Activated T-helper 2 cell treated with anti-CD3 and anti-CD28 coated beads, Interferon-gamma antibody, Interleukin-2, Interleukin-4, amounts not matched to agents 10 μg/mL and 5 μg/mL and 100 μg/mL, durations not matched to agents 14 hours and 24 hours and 36 hours (primary cell): Measurements from ENCODE around the gene HNRNPD. TPM values are rescaled to one million over a fixed set of nuclear protein-coding genes. Genes with fewer than 3 reads are reported as not detected.
"Not testable (repeated sequence)": the region's sequence is repeated elsewhere in the genome, so short reads cannot be mapped to it uniquely, and the experiment has no call there.

Source experiments
- DNase-seq: peaks from one replicate; pipeline ENCODE4 v3.0.0; 2021; ENCODE audit warnings: low spot score
- H3K27ac Mint-ChIP-seq: one replicate; pipeline ENCODE4 v1.8.0; 2021; ENCODE audit warnings: mixed read lengths
- H3K27me3 Mint-ChIP-seq: one replicate; pipeline ENCODE4 v1.8.0; 2021; ENCODE audit warnings: low read depth, mixed read lengths
- H3K36me3 Mint-ChIP-seq: one replicate; pipeline ENCODE4 v1.8.0; 2021; ENCODE audit warnings: low read depth, mixed read lengths
- H3K4me1 Mint-ChIP-seq: one replicate; pipeline ENCODE4 v1.8.0; 2021; ENCODE audit warnings: low read depth, mixed read lengths
- H3K4me3 Mint-ChIP-seq: one replicate; pipeline ENCODE4 v1.8.0; 2021; ENCODE audit warnings: low read depth, mild to moderate bottlenecking, moderate library complexity, mixed read lengths
- H3K9me3 Mint-ChIP-seq: one replicate; pipeline ENCODE4 v1.8.0; 2021; ENCODE audit warnings: mixed read lengths
- intact Hi-C: fragments of 100-400 bp; cut with micrococcal nuclease; formaldehyde crosslinking; loops from one replicate; pipeline ENCODE4 v1.15.1; 2023
- total RNA-seq: library from RNA; stranded (reverse); gene quantifications from 2 replicates; pipeline ENCODE4 v1.2.3, GENCODE V29; 2022

HNRNPD gene
- total RNA-seq, 1 donor from 2014 or later = 489 TPM

DNA sequence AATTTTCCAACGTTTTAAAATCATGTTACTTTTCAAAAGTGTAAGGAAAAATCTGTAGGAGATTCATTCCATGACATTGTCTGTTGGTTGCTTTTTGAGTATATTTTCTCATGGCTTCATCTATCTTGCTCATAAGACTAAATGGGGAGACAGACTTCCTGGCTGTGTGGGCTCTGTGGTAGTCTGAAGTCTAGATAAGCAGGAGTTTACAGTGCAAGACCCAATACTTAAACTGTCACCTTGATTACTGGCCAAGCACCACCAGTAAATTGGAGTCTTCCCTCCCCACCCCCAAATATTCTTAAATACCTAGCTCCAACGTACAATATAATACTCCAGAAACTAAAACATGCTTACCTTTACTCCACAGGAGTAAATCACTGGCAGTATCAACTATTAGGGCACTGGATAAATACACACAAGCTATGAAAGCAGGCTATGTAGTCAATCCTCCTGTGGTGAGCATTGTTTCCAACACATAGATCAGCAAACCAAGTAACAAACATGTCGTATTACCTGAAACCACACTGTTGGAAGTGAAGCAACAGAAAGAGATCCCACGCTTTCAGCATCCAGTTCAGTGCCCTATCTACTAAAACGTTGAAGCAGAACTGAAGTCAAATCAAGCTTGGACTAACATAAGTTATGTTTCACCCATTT, 6.2 kb downstream of the HNRNPD start:
- Mint-ChIP-seq H3K4me3 (peak overlapping the region; percentile 11), H3K9me3 (no peaks in the 10 kb centered on the region), H3K27me3 (no peaks in the 10 kb centered on the region), H3K4me1 (peaks cover 57% of the 10 kb centered on the region), H3K36me3 (peaks cover 89% of the 10 kb centered on the region), H3K27ac (peak overlapping the region; percentile 37)
- intact Hi-C loops = loop anchor here (5.0 kb wide), 1 partner anchor 745 kb away; the partner anchor contains the start of gene PLAC8
- DNase-seq = no peak

DNA sequence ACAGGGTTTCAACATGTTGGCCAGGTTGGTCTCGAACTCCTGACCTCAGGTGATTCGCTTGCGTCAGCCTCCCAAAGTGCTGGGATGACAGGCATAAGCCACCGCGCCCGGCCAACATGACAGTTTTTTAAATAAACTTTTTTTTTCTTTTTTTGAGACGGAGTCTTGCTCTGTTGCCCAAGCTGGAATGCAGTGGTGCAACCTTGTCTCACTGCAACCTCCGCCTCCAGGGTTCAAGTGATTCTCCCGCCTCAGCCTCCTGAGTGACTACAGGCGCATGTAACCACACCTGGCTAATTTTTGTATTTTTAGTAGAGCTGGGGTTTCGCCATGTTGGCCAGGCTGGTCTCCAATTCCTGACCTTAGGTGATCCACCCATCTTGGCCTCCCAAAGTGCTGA, 7.4 kb downstream of the HNRNPD start:
- H3K4me3 Mint-ChIP-seq = peak overlapping the region; percentile 13
- peaks cover 66% of the 10 kb centered on the region for H3K4me1 Mint-ChIP-seq
- H3K9me3 Mint-ChIP-seq, DNase-seq, H3K27me3 Mint-ChIP-seq, H3K27ac Mint-ChIP-seq: not testable (repeated sequence)
- intact Hi-C loops = loop anchor here (5.0 kb wide), 1 partner anchor 746 kb away; the partner anchor contains the start of gene PLAC8
- peaks cover 84% of the 10 kb centered on the region for H3K36me3 Mint-ChIP-seq

DNA sequence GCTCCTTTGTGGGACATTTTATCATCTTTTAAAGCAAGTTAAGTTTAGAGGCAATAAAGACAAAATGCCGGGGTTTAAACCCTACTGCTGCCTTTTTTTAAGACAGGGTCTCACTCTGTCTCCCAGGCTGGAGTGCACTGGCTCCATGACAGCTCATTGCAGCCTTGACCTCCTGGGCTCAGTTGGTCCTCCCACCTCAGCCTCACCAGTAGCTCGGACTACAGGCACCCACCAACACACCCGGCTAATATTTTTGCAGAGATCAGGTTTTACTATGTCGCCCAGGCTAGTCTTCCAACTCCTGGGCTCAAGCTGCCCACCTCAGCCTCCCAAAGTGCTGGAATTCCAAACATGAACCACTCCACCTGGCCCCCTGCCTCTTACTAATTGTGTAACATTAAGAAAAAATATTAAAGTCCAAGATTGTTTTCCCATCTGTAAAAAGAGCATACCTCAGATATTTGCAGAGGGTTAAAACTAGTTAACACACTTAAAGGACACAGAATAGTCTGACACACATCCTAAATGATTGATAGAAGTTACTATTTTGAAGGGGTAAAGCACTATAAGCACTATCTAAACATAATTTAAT, 9.8 kb downstream of the HNRNPD start:
- intact Hi-C loops = no loop called here
- no peaks in the 10 kb centered on the region for H3K9me3 Mint-ChIP-seq
- H3K27me3 Mint-ChIP-seq = no peaks in the 10 kb centered on the region
- peaks cover 70% of the 10 kb centered on the region for H3K36me3 Mint-ChIP-seq
- peaks cover 71% of the 10 kb centered on the region for H3K4me1 Mint-ChIP-seq
- H3K4me3 Mint-ChIP-seq = no peak overlapping the region
- no peak for DNase-seq
- H3K27ac Mint-ChIP-seq = no peak overlapping the region

DNA sequence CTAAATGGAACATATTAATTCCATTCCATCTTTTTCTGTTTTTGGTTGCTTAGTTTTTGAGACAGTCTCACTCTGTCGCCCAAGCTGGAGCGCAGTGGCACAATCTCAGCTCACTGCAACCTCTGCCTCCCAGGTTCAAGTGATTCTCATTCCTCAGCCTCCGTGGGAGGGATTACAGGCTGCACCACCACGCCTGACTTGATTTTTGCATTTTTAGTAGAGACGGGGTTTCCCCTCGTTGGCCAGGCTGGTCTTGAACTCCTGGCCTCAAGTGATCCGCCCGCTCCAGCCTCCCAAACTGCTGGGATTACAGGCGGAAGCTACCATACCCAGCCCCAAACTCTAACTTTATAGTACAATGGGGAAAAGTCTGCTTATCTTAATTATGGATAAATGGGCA, 11.2 kb downstream of the HNRNPD start:
- Mint-ChIP-seq H3K4me1 (peaks cover 69% of the 10 kb centered on the region), H3K9me3 (no peaks in the 10 kb centered on the region), H3K27ac (no peak overlapping the region), H3K27me3 (no peaks in the 10 kb centered on the region), H3K4me3 (no peak overlapping the region), H3K36me3 (peaks cover 69% of the 10 kb centered on the region)
- intact Hi-C loops = no loop called here
- no peak for DNase-seq

DNA sequence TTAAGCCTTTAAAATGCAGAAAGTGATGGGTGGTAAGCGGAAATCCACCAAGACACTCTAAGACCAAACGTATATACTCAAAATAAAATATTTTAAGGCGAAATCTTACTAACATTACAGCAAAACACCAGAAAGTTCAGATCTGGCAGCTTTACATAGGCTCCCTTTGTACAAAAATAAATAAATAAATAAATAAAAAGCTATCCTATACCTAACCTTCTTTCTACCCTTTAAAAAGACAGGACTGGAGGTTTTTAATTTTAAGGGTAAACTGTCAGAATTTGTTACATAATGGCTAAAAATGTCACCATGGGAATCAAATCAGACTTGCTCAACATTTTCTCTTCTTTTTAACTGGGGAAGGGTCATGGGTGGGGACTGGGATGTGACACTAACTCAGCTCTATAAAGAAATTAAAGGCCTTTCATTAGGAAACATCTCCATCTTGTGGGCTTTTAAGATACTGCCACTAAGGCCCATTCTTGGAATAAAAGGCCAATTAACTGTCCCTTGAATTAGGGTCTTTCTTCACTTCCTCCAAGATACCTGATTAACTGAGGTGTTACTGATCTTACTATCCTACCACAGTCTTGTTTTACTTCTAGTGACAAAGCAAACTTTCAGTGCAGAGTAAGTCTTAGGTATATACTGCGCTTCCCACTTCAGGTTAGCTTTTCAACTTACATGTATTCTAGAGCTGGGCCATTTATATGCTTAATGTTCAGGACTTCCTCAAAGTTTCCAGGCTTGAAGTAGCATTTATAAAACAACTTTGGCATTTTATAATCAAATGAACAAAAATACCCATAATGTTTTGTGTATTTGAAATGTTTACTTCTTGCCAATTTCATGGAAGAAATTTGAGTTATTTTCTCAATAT, 13.3 kb downstream of the HNRNPD start:
- intact Hi-C loops = loop anchor here (1.0 kb wide), 1 partner anchor 14 kb away; no protein-coding TSS in a partner anchor
- H3K36me3 Mint-ChIP-seq = peaks cover 69% of the 10 kb centered on the region
- DNase-seq = no peak
- peaks cover 75% of the 10 kb centered on the region for H3K4me1 Mint-ChIP-seq
- no peak overlapping the region for H3K4me3 Mint-ChIP-seq
- peak overlapping the region; percentile 28 for H3K27ac Mint-ChIP-seq
- no peaks in the 10 kb centered on the region for H3K27me3 Mint-ChIP-seq
- H3K9me3 Mint-ChIP-seq = no peaks in the 10 kb centered on the region

DNA sequence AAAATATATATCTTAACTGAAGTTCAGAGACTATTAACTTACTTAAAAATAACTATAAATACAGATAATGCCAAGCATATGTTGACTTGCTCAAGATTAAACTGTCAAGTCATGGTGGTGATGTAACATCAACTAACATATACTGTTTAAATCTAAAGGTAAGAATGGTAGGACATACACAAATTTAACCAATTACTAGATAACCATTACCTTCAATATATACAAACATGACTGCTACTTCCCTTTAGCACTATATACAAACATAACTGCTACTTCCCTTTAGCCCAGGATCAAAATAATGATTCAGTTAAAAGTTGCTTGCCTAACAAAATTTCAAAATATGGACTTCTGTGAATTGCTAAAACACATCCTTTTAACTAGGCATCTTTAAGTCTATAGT, 14.9 kb downstream of the HNRNPD start:
- H3K27ac Mint-ChIP-seq = no peak overlapping the region
- H3K36me3 Mint-ChIP-seq = peaks cover 74% of the 10 kb centered on the region
- peaks cover 70% of the 10 kb centered on the region for H3K4me1 Mint-ChIP-seq
- H3K9me3 Mint-ChIP-seq = no peaks in the 10 kb centered on the region
- H3K27me3 Mint-ChIP-seq = no peaks in the 10 kb centered on the region
- intact Hi-C loops = no loop called here
- H3K4me3 Mint-ChIP-seq = no peak overlapping the region
- no peak for DNase-seq

DNA sequence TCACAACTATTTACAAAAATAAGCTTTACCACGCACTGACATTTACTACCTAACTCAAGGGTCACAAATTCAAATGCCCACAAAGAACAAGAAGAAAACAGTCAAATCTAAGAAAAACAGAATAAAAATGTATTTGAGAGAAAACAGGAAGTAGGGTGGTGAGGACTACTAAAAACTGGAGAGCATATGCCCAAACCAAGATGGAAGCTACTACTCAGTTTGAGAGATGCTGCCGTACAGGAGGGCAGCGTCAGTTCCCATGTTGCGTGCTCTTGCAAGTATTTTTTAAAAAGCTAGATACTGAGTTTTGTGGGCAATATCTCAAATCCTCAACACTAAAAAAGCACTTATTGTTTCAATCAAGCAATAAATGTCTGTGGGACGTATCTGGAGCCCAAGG, 16.2 kb downstream of the HNRNPD start:
- H3K9me3 Mint-ChIP-seq = no peaks in the 10 kb centered on the region
- intact Hi-C loops = no loop called here
- H3K36me3 Mint-ChIP-seq = peaks cover 78% of the 10 kb centered on the region
- no peak overlapping the region for H3K4me3 Mint-ChIP-seq
- H3K27me3 Mint-ChIP-seq = no peaks in the 10 kb centered on the region
- peak overlapping the region; percentile 65 for H3K27ac Mint-ChIP-seq
- no peak for DNase-seq
- H3K4me1 Mint-ChIP-seq = peaks cover 74% of the 10 kb centered on the region

DNA sequence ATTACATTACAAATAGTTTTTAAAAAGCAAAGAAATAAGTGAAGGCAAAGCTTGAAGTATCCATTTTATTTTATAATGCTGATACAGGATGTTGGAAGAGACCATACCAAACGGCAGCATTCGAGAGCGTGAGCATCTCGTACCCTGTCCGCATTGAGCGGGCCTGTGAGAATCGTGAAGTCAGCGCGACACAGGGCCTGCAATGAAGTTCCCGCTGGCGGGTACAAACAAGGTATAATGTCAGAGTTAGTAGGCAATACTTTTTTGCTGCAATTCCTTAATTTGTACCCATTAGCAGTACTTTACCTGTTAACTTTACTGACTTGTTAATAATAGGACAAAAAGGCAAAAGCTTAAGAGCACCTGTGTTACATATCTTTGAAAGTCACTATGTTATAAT, 19.0 kb downstream of the HNRNPD start:
- intact Hi-C loops = no loop called here
- no peak for DNase-seq
- Mint-ChIP-seq H3K4me3 (no peak overlapping the region), H3K27ac (no peak overlapping the region), H3K36me3 (peaks cover 90% of the 10 kb centered on the region), H3K9me3 (no peaks in the 10 kb centered on the region), H3K27me3 (no peaks in the 10 kb centered on the region), H3K4me1 (peaks cover 60% of the 10 kb centered on the region)

DNA sequence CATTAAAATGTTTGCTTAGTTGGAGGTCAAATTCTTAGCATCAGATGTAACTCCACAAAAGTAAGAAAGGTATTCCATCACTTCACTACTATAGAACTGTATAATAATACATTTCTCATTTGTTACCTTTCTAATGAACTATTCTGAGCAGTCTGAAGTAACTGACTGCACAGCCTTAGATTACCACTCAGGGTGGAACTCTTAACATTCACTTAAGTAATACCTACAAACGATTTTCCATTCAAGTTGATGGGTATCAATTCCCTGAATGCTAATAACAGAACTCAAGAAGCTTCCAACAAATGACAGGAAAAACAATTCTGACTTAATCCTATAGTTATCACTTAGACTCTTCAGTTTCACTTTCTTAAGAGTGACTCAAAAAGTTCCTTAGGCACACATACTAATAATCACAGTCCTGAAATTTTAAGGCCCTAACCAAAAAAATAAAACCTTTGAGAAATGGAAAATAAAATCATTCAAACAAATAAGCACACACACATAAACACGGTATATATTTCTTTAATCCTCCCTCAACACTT, 20.9 kb downstream of the HNRNPD start:
- H3K27me3 Mint-ChIP-seq = no peaks in the 10 kb centered on the region
- DNase-seq = no peak
- intact Hi-C loops = loop anchor here (1.0 kb wide), 1 partner anchor 21 kb away; no protein-coding TSS in a partner anchor
- H3K27ac Mint-ChIP-seq = peak overlapping the region; percentile 75
- peaks cover 89% of the 10 kb centered on the region for H3K36me3 Mint-ChIP-seq
- H3K9me3 Mint-ChIP-seq = no peaks in the 10 kb centered on the region
- H3K4me3 Mint-ChIP-seq = no peak overlapping the region
- peaks cover 45% of the 10 kb centered on the region for H3K4me1 Mint-ChIP-seq

DNA sequence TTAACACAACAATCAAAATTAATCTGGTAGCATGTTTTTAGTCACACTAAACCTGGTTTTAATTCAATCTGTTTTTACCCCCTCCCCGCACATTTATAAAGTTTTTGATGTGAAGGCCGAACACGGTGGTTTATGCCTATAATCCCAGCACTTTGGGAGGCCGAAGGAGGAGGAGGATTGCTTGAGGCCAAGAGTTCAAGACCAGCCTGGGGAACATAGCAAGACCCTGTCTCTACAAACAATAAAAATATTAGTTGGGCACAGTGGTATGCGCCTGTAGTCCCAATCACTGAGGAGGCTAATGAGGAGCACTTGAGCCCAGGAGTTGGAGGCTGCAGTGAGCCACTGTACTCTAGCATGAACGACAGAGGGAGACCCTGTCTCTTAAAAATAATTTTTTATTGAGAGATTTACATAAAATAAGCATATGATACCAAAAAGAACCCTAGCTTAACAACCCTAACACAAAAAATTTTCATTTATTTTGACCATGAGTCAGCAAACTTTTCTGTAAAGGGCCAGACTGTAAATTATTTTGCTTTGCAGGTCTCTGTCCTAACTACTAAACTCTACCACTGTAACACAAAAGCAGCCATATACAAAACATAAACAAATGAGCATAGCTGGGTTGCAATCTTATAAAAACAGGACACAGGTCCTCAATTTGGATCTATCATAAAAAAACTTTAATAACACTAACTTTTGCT, 21.5 kb downstream of the HNRNPD start:
- Mint-ChIP-seq H3K36me3 (peaks cover 85% of the 10 kb centered on the region), H3K27me3 (no peaks in the 10 kb centered on the region), H3K27ac (peak overlapping the region; percentile 75), H3K4me1 (peaks cover 40% of the 10 kb centered on the region), H3K9me3 (no peaks in the 10 kb centered on the region), H3K4me3 (no peak overlapping the region)
- DNase-seq = no peak
- intact Hi-C loops = no loop called here

DNA sequence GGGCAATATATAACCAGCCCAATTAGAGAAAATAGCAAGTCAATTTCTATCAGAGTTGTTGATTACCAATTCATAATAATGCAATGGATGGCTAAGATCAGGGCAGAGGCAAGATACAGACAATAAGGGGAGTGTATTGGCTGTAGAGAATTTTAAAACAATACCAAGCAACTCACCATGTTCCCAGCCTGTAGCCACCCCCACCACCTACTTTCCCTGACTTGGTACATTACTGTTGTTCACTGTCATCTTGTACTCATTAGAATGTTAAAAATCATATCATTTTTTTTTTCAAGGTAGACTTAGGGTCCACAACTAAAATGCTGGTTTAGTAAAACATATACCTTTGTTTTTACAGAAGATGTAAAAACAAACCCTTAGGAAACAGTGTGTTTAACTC, 27.7 kb downstream of the HNRNPD start:
- intact Hi-C loops = no loop called here

DNA sequence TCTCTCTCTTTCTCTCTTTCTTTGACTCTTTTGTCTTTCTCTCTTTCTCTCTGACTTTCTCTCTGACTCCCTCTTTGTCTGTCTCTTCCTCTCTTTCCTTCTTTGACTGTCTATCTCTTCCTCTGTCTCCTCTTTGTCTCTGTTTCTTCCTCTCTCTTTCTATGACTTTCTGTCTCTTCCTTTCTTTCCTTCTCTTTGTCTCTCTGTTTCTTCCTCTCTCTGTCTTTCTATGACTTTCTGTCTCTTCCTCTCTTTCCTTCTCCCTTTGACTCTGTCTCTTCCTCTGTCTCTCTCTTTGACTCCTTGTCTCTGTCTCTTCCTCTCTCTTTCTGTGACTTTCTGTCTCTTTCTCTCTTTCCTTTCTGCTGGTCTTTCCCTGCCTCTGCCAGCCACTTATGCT, 38.7 kb downstream of the HNRNPD start:
- DNase-seq = no peak
- no peak overlapping the region for H3K4me3 Mint-ChIP-seq
- H3K27me3 Mint-ChIP-seq = peaks cover 3% of the 10 kb centered on the region
- H3K9me3 Mint-ChIP-seq = no peaks in the 10 kb centered on the region
- no peak overlapping the region for H3K27ac Mint-ChIP-seq
- no peaks in the 10 kb centered on the region for H3K36me3 Mint-ChIP-seq
- no peaks in the 10 kb centered on the region for H3K4me1 Mint-ChIP-seq
- intact Hi-C loops = no loop called here

More for the DNA sequence above, 27.7 kb downstream of the HNRNPD start:
- Mint-ChIP-seq H3K27ac (no peak overlapping the region), H3K9me3 (no peaks in the 10 kb centered on the region), H3K36me3 (peaks cover 37% of the 10 kb centered on the region), H3K27me3 (no peaks in the 10 kb centered on the region), H3K4me3 (no peak overlapping the region), H3K4me1 (peaks cover 2% of the 10 kb centered on the region)
- no peak for DNase-seq
